SKM-1 treated with dmso at 0.1 percent for 144 hours (cell line): ENCODE data around the gene ZNF541.
"Not testable (repeated sequence)": the region's sequence is repeated elsewhere in the genome, so short reads cannot be mapped to it uniquely, and the experiment has no call there.

Source experiments
- DNase-seq: peaks from one replicate; lab custom pipeline; 2025; ENCODE audit not compliant: unreplicated experiment; lab: John Stamatoyannopoulos, UW

The ZNF541 gene

DNA sequence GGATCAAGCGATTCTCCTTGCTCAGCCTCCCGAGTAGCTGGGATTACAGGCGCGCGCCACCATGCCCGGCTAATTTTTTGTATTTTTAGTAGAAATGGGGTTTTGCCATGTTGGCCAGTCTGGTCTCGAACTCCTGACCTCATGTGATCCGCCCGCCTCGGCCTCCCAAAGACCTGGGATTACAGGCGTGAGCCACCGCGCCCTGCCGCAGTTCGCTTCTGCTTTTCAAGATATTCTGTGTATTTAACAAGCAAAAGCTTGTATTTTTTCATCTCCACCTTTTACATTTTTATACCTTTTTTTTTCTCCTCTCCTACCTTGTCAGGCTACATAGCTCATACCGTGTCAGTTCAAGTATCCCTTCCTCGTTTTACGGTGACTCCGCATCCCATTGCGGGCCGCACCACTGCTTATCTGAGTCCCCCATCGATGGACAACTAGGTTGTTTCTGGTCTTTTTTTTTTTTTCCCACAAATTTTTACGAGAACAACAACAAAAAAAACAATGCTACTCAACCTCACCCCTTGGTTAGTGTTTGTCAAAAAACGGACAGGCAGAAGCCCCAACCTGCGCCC is 26.8 kb upstream of the ZNF541 start:
- DNase-seq, result not testable (repeated sequence)

DNA sequence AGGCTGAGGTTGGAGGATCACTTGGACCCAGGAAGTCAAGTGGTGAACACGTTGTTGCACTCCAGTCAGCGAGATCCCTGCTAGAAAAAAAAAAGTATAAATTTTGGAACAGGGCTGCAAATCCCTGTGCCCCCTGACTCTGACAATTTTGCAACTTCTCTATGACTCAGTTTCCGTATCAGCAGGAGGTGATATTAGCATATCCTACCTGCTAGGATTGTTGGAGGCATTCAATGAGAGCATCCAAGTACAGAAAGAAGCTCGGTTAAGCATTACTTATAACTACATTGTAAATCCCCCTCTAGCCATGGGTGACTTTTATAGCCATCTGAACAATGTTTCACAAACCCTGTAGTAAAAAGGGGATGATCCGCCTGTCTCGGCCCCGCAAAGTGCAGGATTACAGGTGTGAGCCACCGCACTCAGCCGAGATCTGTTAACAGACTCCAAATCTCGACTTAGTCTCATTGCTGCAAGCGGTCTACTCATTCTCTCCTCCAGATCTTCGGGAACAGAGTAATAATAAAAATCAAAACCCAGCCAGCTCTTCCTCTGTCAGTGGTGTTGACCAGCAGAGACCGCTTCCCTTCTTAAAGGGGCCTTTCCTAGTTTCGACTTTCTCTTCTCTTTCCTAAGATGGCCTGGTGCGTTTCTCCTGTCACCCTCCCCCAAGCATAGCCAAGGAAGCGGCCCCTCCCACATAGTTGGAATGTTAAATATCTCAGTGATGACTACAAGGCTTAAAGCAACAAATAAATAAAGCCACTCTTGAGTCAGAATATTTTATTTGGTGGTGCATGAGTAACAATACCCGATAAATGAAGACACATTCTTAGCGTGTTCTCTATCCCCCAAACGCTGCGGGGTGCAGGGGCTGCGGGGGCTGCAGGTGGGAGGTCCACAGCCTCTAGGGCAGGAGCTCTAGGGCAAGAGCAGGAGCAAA is 25.7 kb upstream of the ZNF541 start:
- no peak for DNase-seq

- DNase-seq, result peak; percentile 69
These were observed 23.0 kb upstream of the ZNF541 start for GRCh38 chr19:47595944-47596343.

GRCh38 chr19:47593860-47594259 is 20.9 kb upstream of the ZNF541 start:
- no peak for DNase-seq

DNA sequence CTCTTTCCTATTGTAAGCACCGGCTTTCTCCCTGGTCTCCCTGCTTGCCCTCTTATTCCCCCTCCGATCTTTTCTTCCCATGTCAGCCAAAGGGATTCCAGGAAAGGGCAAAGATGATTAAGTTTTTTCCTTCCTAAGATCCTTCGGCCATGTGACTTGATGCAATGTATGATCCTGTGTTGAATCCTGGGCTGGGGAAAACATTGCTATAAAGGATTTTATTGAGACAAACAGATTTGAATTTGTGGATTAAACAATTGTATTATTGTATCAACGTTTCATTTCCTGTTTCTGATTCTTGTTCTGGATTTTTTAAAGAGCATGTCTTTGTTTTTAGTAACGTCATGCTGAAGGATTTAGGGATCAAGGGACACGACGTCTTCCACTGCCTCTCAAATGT is 16.9 kb upstream of the ZNF541 start:
- DNase-seq, result no peak

- no peak for DNase-seq
These were observed 14.3 kb upstream of the ZNF541 start for GRCh38 chr19:47587295-47587694.

- DNase-seq, result not testable (repeated sequence)
These were observed 10.2 kb upstream of the ZNF541 start for GRCh38 chr19:47583161-47583560.

GRCh38 chr19:47582320-47582909 is 9.5 kb upstream of the ZNF541 start:
- no peak for DNase-seq

- no peak for DNase-seq
These were observed 8.8 kb upstream of the ZNF541 start for GRCh38 chr19:47581605-47582319.

- DNase-seq, result no peak
These were observed 7.4 kb upstream of the ZNF541 start for GRCh38 chr19:47580397-47580796.

DNA sequence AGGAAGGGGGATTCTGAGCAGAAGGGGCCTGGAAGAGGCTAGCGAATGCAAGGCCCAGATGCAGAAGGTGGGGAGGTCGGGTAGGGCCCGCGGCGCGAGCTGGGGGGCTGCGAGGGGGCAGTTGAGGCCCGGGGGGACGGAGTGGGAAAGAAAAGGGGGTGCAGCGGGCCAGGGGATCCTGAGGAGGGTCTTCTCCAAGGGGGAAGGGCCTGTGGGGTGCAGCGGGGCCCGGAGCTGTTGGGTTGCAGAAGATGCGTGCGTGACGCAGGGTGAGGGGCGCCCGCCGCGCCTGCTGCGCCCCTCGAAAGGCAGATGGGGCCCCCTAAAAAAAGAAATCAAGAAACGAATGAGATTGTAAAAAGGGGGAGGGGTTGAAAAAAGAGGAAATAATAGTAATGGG is 313 bp downstream of the ZNF541 start:
- DNase-seq, result no peak

DNA sequence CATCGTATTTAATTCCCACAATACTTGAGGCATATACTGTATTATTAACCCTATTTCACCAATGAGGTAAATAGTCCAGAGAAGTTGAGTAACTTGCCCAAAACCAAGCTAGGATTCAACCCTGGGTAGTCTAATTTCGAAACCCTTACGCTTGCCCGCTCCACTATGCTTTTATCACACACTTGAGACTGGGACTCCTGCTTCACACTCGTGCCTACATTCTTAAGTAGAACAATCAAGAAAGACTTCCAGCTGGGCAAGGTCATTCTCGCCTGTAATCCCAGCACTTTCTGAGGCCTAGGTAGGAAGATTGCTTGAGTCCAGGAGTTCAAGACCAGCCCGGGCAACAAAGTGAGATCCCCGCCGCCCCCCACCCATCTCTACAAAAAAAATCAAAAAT is 3.6 kb downstream of the ZNF541 start:
- no peak for DNase-seq

DNA sequence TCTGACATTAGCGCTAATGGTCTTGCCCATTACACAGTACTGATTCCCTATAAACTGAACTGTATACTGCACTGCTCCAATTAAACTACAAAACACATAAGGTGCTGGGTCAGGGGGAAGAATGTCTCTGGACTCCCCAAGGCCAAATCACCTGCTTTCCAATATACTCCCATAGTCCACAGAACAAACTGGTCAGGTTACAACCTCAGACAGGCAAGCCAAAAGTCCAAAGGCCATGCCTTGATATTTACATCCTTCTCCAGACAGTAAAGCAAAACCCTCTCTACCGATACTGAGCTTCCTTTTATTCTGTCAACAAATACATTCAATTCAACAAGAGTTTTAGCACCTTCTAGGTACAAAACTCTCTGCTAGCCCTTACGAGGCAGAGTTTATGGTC is 8.9 kb downstream of the ZNF541 start:
- no peak for DNase-seq

DNA sequence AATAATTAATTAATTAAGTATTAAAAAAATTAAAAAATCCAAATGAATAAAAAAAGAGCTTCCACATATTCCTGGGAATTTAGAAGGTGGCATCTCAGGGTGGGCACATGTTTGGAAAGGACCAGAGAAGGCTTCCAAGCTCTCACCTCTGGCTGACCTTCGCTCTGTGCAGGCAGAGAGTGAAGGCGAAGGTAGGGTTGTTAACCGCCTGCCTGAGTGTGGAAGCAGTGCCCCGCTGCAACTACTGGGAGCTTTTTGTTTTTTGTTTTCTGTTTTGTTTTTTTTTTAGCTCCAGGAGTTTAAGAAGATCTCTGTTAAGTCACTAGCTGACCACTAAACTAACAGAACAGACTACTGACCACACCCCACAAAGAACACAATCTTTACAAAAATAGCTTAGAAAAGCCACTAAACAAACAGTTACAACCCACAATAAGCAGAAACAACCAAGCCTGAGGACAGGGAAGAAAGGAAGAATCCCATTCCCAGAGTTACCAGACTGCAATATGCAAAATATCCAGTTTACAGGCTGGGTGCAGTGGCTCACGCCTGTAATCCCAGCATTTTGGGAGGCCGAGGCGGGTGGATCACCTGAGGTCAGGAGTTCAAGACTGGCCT is 11.4 kb downstream of the ZNF541 start:
- no peak for DNase-seq

DNA sequence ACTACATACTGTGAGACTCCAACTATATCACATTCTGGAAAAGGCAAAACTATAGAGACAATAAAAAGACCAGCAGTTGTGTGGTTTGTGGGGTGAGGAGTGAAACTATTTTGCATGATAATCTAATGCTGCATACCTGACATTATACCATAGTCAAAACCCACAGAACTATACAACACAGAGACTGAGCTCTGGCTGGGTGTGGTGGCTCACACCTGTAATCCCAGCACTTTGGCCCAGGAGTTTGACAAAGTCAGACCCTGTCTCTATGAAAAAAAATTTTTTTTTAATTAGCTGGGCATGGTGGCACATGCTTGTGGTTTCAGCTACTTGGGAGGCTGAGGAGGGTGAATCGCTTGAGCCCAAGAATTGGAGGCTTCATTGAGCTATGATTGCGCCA is 11.9 kb downstream of the ZNF541 start:
- no peak for DNase-seq

GRCh38 chr19:47550129-47550528 is 22.8 kb downstream of the ZNF541 start:
- DNase-seq, result no peak

DNA sequence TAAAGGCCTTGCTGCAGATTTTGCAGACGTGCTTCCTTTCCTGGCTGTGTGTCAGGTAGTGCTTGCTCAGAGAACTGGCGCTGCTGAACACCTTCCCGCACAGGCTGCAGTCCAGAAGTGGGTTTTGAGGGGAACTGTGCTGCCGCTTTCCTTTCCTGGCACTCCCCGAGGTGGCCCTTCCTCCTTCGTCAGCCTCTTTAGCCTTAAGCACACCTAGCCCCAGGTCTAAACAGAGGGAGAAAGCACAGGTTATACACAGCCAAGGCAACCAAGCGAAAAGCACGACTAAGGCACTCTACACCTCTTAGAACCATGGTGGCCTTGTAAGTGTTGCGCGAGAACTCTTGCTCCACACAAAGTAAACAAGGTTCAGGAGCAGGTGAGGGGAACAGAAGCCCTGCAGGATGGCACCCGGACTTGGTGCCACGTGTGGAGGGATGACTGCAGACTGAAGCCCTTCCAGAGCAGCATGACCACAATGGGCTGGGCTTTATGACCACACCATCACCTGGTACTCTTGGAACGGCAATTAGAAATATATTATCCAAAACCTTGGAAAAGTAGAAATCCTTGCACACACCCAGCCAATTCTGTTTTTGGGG is 23.6 kb downstream of the ZNF541 start:
- DNase-seq, result no peak

GRCh38 chr19:47547199-47547598 is 25.7 kb downstream of the ZNF541 start:
- DNase-seq, result no peak

- no peak for DNase-seq
These were observed 27.6 kb downstream of the ZNF541 start for GRCh38 chr19:47545061-47545948.

DNA sequence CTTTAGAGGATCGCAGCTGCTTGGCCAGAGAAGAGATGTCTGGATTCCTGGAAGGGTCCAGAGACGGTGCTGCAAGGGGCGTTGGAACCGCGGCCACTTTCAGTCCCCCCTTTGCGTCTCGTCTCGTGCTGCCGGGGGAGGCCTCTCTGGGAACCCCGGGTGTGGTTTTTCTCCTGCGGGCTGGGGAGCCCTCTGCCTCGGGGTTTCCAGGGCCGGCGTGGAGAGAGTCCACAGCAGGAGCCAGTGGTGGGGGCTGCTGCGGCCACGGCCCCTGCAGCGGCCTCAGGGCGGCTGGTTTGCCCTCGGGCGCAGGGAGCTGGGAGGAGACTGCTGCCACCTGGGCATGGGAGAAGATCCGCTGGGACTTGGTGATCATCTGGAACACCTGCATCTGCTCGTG is 28.5 kb downstream of the ZNF541 start:
- DNase-seq, result no peak
